WTC11 (cell line): Measurements from ENCODE around the gene LAPTM5. TPM values are rescaled to one million over a fixed set of nuclear protein-coding genes. Genes with fewer than 3 reads are reported as not detected.

Source experiments
- ATAC-seq: fragments of 200-7000 bp; cut with Tn5 transposase; 2 replicates; pipeline ENCODE4 v1.10.0; 2021; ENCODE audit warnings: mild to moderate bottlenecking, moderate library complexity
- CTCF ChIA-PET: fragments of 300-600 bp; sonication (Branson Sonifier 250); formaldehyde crosslinking; loops from one replicate; lab custom pipeline; 2021; ENCODE audit warnings: antibody characterized with exemption; lab: Charles Lee
- POLR2A ChIA-PET: fragments of 350-600 bp; sonication (Branson Sonifier 250); formaldehyde crosslinking; loops from one replicate; lab custom pipeline; 2021; ENCODE audit warnings: antibody characterized with exemption; lab: Charles Lee
- DNase-seq: peaks from one replicate; pipeline ENCODE4 v3.0.0; 2021; ENCODE audit warnings: low spot score
- H3K27ac Mint-ChIP-seq: 2 replicates; pipeline ENCODE4 v1.8.0; 2021; ENCODE audit warnings: mixed read lengths
- H3K27me3 Mint-ChIP-seq: 2 replicates; pipeline ENCODE4 v1.8.0; 2021; ENCODE audit warnings: low read depth, mild to moderate bottlenecking, moderate library complexity, mixed read lengths
- H3K36me3 Mint-ChIP-seq: 2 replicates; pipeline ENCODE4 v1.8.0; 2021; ENCODE audit warnings: mixed read lengths
- H3K4me1 Mint-ChIP-seq: 2 replicates; pipeline ENCODE4 v1.8.0; 2022; ENCODE audit warnings: mixed read lengths
- H3K4me3 Mint-ChIP-seq: 2 replicates; pipeline ENCODE4 v1.8.0; 2021; ENCODE audit warnings: mild to moderate bottlenecking, moderate library complexity, mixed read lengths
- H3K9me3 Mint-ChIP-seq: 2 replicates; pipeline ENCODE4 v1.8.0; 2021; ENCODE audit warnings: mixed read lengths
- EMX1 ChIP-seq: fragments of 250-450 bp; sonication (Bioruptor Pico); IDR thresholded peaks from 2 replicates; pipeline ENCODE4 v1.8.0; 2021; ENCODE audit warnings: mild to moderate bottlenecking
- HMGA2 ChIP-seq: fragments of 250-450 bp; sonication (Bioruptor Pico); IDR thresholded peaks from 2 replicates; pipeline ENCODE4 v1.4.0; 2021; ENCODE audit warnings: mild to moderate bottlenecking, moderate library complexity
- KAT7 ChIP-seq: sonication (generic); formaldehyde crosslinking; IDR thresholded peaks from 2 replicates; pipeline ENCODE4 v1.8.1; 2023; ENCODE audit warnings: missing genetic modification reagents, mild to moderate bottlenecking, borderline replicate concordance
- NFE2L1 ChIP-seq: sonication (generic); formaldehyde crosslinking; IDR thresholded peaks from 2 replicates; pipeline ENCODE4 v1.8.1; 2023; ENCODE audit warnings: missing genetic modification reagents
- NFYB ChIP-seq: sonication (generic); formaldehyde crosslinking; conservative IDR thresholded peaks from 2 replicates; pipeline ENCODE4 v1.8.0; 2022; ENCODE audit warnings: low read depth, missing genetic modification reagents
- NR3C1 ChIP-seq: sonication (generic); formaldehyde crosslinking; conservative IDR thresholded peaks from 2 replicates; pipeline ENCODE4 v1.8.1; 2023; ENCODE audit warnings: low read depth, mild to moderate bottlenecking, missing genetic modification reagents
- OVOL2 ChIP-seq: fragments of 250-450 bp; sonication (Bioruptor Pico); IDR thresholded peaks from 2 replicates; pipeline ENCODE4 v1.9.0; 2021; ENCODE audit warnings: mild to moderate bottlenecking, borderline replicate concordance
- RELA ChIP-seq: sonication (generic); formaldehyde crosslinking; IDR thresholded peaks from 2 replicates; pipeline ENCODE4 v1.8.1; 2022; ENCODE audit warnings: missing genetic modification reagents, mild to moderate bottlenecking, borderline replicate concordance
- RORB ChIP-seq: fragments of 250-450 bp; sonication (Bioruptor Pico); IDR thresholded peaks from 2 replicates; pipeline ENCODE4 v1.9.0; 2021; ENCODE audit warnings: mild to moderate bottlenecking
- SMAD3 ChIP-seq: sonication (generic); formaldehyde crosslinking; IDR thresholded peaks from 2 replicates; pipeline ENCODE4 v1.8.0; 2022; ENCODE audit warnings: missing genetic modification reagents, mild to moderate bottlenecking, borderline replicate concordance
- TEAD1 ChIP-seq: sonication (generic); formaldehyde crosslinking; IDR thresholded peaks from 2 replicates; pipeline ENCODE4 v1.8.0; 2022; ENCODE audit warnings: mild to moderate bottlenecking, missing genetic modification reagents
- ZBTB21 ChIP-seq: sonication (generic); formaldehyde crosslinking; IDR thresholded peaks from 2 replicates; pipeline ENCODE4 v1.8.1; 2023; ENCODE audit warnings: mild to moderate bottlenecking, missing genetic modification reagents, borderline replicate concordance
- ZNF671 ChIP-seq: fragments of 250-450 bp; sonication (Bioruptor Pico); IDR thresholded peaks from 2 replicates; pipeline ENCODE4 v1.8.0; 2021; ENCODE audit warnings: mild to moderate bottlenecking
- total RNA-seq: library from RNA; stranded (reverse); gene quantifications from 3 replicates; pipeline ENCODE4 v1.2.3, GENCODE V29; 2021
- TF ChIP-seq, protein P1 (sequence below): sonication (generic); formaldehyde crosslinking; IDR thresholded peaks from 2 replicates; pipeline ENCODE4 v1.8.1; 2023; ENCODE audit warnings: mild to moderate bottlenecking, missing genetic modification reagents
- TF ChIP-seq, protein P2 (sequence below): fragments of 250-450 bp; sonication (Bioruptor Pico); IDR thresholded peaks from 2 replicates; pipeline ENCODE4 v1.9.0; 2021; ENCODE audit warnings: mild to moderate bottlenecking
- TF ChIP-seq, protein P3 (sequence below): sonication (generic); formaldehyde crosslinking; IDR thresholded peaks from 2 replicates; pipeline ENCODE4 v1.8.0; 2022; ENCODE audit warnings: missing genetic modification reagents
- TF ChIP-seq, protein P4 (sequence below): sonication (generic); formaldehyde crosslinking; IDR thresholded peaks from 2 replicates; pipeline ENCODE4 v1.8.0; 2023; ENCODE audit warnings: missing genetic modification reagents, mild to moderate bottlenecking, borderline replicate concordance
- TF ChIP-seq, protein P5 (sequence below): sonication (generic); formaldehyde crosslinking; IDR thresholded peaks from 2 replicates; pipeline ENCODE4 v1.8.0; 2023; ENCODE audit warnings: missing genetic modification reagents
- TF ChIP-seq, protein P6 (sequence below): sonication (generic); formaldehyde crosslinking; IDR thresholded peaks from 2 replicates; pipeline ENCODE4 v1.8.0; 2022; ENCODE audit warnings: mild to moderate bottlenecking, missing genetic modification reagents

Gene LAPTM5
- total RNA-seq, 1 experiment from 2014 or later, result 1.3 TPM

DNA sequence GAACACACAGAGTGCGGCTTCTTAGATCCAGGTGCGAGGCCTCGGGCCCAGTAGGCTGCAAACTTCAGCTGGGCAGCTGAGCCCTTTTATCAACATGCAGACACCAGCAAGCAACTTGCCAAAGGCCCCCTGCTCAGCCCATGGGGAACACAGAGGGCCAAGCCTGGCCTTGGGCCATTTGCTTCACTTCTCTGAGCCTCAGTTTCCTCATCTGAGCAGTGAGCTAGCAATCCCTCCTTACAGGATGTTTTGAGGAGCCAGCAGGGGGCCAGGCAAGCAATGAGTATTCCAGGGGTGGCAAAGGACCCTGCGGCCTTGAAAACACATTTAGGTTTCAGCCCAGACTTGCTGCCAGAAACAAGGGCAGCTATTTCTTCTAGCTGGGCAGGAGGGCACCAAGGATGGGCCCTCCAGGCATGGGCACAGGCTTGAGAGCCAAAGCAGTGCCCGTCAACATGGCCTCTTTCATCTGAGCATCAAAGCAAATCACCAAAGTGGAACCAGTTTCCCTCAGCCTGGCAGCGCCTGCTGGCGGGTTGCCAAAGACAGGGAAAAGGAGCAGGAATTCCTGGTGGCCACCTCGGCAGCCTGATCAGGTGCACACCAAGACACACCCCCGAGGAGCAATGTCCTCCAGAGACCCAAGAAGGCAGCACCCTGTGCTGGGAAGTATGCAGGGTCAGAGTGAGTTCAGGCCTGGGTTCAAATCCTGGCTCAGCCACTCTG is 35.6 kb downstream of the LAPTM5 start:
- DNase-seq (no peak), ATAC-seq (no peak)
- no peak overlapping the region for H3K4me3 Mint-ChIP-seq
- H3K9me3 Mint-ChIP-seq, result peaks cover 4% of the 10 kb centered on the region
- POLR2A ChIA-PET, result no interaction called here
- H3K4me1 Mint-ChIP-seq, result peaks cover 4% of the 10 kb centered on the region
- TF ChIP-seq, protein P1, sequence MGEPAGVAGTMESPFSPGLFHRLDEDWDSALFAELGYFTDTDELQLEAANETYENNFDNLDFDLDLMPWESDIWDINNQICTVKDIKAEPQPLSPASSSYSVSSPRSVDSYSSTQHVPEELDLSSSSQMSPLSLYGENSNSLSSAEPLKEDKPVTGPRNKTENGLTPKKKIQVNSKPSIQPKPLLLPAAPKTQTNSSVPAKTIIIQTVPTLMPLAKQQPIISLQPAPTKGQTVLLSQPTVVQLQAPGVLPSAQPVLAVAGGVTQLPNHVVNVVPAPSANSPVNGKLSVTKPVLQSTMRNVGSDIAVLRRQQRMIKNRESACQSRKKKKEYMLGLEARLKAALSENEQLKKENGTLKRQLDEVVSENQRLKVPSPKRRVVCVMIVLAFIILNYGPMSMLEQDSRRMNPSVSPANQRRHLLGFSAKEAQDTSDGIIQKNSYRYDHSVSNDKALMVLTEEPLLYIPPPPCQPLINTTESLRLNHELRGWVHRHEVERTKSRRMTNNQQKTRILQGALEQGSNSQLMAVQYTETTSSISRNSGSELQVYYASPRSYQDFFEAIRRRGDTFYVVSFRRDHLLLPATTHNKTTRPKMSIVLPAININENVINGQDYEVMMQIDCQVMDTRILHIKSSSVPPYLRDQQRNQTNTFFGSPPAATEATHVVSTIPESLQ (CRISPR knock-in tag), result no peak
- TF ChIP-seq EMX1 (CRISPR knock-in tag), result no peak
- no peak for TF ChIP-seq RELA
- TF ChIP-seq ZBTB21, result no peak
- TF ChIP-seq, protein P2, sequence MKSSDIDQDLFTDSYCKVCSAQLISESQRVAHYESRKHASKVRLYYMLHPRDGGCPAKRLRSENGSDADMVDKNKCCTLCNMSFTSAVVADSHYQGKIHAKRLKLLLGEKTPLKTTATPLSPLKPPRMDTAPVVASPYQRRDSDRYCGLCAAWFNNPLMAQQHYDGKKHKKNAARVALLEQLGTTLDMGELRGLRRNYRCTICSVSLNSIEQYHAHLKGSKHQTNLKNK (CRISPR knock-in tag), result no peak
- peaks cover under 1% of the 10 kb centered on the region; the same call in 1 of the 2 replicates for H3K27me3 Mint-ChIP-seq
- H3K36me3 Mint-ChIP-seq, result no peaks in the 10 kb centered on the region
- H3K27ac Mint-ChIP-seq, result no peak overlapping the region
- CTCF ChIA-PET, result interaction anchor here (0.5 to 5.7 kb wide), 8 partner anchors 50 to 207 kb away, joined by 3 to 290 read pairs (median 6); no protein-coding TSS in a partner anchor

DNA sequence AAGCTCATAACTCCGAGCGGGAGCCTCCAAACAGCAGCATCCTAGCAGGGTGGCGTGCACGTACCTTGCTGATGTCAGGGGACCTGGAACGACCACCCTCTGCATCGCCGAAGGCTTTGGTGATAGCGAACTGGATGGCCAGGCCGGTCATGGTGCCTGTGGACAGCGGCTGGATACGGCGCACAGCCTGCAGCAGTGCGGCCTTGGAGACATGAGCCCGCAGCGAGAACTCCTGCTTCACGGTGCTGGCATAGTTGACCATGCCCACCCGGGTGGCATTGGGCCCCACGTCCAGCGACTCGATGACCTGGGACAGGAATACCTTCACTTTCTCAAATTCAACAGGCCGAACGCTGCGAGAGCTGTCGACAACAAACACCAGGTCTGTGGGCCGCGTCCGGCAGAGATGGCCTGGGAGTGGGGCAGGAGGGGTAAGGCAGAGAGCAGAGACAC is 36.2 kb downstream of the LAPTM5 start:
- Mint-ChIP-seq H3K9me3 (peaks cover 10% of the 10 kb centered on the region), H3K4me3 (no peak overlapping the region), H3K36me3 (no peaks in the 10 kb centered on the region), H3K4me1 (peaks cover 4% of the 10 kb centered on the region), H3K27me3 (peaks cover 4% of the 10 kb centered on the region; the same call in 1 of the 2 replicates), H3K27ac (no peak overlapping the region)
- CTCF ChIA-PET, result interaction anchor here (0.8 to 5.7 kb wide), 7 partner anchors 51 to 207 kb away, joined by 3 to 290 read pairs (median 7); no protein-coding TSS in a partner anchor
- no peak for DNase-seq
- no peak for ATAC-seq
- no peak for TF ChIP-seq NR3C1
- TF ChIP-seq, protein P3, sequence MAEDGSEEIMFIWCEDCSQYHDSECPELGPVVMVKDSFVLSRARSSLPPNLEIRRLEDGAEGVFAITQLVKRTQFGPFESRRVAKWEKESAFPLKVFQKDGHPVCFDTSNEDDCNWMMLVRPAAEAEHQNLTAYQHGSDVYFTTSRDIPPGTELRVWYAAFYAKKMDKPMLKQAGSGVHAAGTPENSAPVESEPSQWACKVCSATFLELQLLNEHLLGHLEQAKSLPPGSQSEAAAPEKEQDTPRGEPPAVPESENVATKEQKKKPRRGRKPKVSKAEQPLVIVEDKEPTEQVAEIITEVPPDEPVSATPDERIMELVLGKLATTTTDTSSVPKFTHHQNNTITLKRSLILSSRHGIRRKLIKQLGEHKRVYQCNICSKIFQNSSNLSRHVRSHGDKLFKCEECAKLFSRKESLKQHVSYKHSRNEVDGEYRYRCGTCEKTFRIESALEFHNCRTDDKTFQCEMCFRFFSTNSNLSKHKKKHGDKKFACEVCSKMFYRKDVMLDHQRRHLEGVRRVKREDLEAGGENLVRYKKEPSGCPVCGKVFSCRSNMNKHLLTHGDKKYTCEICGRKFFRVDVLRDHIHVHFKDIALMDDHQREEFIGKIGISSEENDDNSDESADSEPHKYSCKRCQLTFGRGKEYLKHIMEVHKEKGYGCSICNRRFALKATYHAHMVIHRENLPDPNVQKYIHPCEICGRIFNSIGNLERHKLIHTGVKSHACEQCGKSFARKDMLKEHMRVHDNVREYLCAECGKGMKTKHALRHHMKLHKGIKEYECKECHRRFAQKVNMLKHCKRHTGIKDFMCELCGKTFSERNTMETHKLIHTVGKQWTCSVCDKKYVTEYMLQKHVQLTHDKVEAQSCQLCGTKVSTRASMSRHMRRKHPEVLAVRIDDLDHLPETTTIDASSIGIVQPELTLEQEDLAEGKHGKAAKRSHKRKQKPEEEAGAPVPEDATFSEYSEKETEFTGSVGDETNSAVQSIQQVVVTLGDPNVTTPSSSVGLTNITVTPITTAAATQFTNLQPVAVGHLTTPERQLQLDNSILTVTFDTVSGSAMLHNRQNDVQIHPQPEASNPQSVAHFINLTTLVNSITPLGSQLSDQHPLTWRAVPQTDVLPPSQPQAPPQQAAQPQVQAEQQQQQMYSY (CRISPR knock-in tag), result no peak
- no peak for TF ChIP-seq OVOL2 (CRISPR knock-in tag)
- TF ChIP-seq RORB (CRISPR knock-in tag), result no peak
- TF ChIP-seq, protein P4, sequence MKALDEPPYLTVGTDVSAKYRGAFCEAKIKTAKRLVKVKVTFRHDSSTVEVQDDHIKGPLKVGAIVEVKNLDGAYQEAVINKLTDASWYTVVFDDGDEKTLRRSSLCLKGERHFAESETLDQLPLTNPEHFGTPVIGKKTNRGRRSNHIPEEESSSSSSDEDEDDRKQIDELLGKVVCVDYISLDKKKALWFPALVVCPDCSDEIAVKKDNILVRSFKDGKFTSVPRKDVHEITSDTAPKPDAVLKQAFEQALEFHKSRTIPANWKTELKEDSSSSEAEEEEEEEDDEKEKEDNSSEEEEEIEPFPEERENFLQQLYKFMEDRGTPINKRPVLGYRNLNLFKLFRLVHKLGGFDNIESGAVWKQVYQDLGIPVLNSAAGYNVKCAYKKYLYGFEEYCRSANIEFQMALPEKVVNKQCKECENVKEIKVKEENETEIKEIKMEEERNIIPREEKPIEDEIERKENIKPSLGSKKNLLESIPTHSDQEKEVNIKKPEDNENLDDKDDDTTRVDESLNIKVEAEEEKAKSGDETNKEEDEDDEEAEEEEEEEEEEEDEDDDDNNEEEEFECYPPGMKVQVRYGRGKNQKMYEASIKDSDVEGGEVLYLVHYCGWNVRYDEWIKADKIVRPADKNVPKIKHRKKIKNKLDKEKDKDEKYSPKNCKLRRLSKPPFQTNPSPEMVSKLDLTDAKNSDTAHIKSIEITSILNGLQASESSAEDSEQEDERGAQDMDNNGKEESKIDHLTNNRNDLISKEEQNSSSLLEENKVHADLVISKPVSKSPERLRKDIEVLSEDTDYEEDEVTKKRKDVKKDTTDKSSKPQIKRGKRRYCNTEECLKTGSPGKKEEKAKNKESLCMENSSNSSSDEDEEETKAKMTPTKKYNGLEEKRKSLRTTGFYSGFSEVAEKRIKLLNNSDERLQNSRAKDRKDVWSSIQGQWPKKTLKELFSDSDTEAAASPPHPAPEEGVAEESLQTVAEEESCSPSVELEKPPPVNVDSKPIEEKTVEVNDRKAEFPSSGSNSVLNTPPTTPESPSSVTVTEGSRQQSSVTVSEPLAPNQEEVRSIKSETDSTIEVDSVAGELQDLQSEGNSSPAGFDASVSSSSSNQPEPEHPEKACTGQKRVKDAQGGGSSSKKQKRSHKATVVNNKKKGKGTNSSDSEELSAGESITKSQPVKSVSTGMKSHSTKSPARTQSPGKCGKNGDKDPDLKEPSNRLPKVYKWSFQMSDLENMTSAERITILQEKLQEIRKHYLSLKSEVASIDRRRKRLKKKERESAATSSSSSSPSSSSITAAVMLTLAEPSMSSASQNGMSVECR (CRISPR knock-in tag), result no peak
- no peak for TF ChIP-seq TEAD1
- TF ChIP-seq NFYB (CRISPR knock-in tag), result no peak
- TF ChIP-seq, protein P5, sequence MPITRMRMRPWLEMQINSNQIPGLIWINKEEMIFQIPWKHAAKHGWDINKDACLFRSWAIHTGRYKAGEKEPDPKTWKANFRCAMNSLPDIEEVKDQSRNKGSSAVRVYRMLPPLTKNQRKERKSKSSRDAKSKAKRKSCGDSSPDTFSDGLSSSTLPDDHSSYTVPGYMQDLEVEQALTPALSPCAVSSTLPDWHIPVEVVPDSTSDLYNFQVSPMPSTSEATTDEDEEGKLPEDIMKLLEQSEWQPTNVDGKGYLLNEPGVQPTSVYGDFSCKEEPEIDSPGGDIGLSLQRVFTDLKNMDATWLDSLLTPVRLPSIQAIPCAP (CRISPR knock-in tag), result no peak
- TF ChIP-seq ZNF671 (CRISPR knock-in tag), result no peak
- TF ChIP-seq, protein P6, sequence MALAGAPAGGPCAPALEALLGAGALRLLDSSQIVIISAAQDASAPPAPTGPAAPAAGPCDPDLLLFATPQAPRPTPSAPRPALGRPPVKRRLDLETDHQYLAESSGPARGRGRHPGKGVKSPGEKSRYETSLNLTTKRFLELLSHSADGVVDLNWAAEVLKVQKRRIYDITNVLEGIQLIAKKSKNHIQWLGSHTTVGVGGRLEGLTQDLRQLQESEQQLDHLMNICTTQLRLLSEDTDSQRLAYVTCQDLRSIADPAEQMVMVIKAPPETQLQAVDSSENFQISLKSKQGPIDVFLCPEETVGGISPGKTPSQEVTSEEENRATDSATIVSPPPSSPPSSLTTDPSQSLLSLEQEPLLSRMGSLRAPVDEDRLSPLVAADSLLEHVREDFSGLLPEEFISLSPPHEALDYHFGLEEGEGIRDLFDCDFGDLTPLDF (CRISPR knock-in tag), result no peak
- no peak for TF ChIP-seq HMGA2 (CRISPR knock-in tag)
- no peak for TF ChIP-seq NFE2L1 (CRISPR knock-in tag)
- no peak for TF ChIP-seq SMAD3
- no peak for TF ChIP-seq KAT7 (CRISPR knock-in tag)
- POLR2A ChIA-PET, result interaction anchor here (0.7 kb wide), 1 partner anchor 56 kb away, joined by 4 read pairs; no protein-coding TSS in a partner anchor
